Heart left ventricle (tissue), 13 donors: Measurements from ENCODE around the gene SV2B.

Experiments used
- CTCF ChIP-seq, 12 donors: fragments of 200-600 bp; sonication (generic) in 4 of 12; IDR thresholded peaks; one replicate each; pipeline versions ENCODE4 v1.5.0 to v1.8.0; 2018 to 2022; ENCODE audit warnings: antibody characterized with exemption in 12 of 12, mild to moderate bottlenecking in 5 of 12
- POLR2A ChIP-seq, 2 donors: fragments of 450-650 bp; IDR thresholded peaks; one replicate each; pipeline ENCODE4 v1.6.1; 2017; ENCODE audit warnings: antibody characterized with exemption in 2 of 2, mild to moderate bottlenecking in 2 of 2, moderate library complexity in 2 of 2
- donor health status: ischemic (EF 13 %, LVEDD 7.1; RV severe dilation, severe dysfunction).
- donor health status: DM: no; HTN: yes; CAD: no.
- donor health status: DM: no; HTN: no; CAD: no.
- donor health status: ischemic (EF 25% LVEDD 6.9; RV normal size, moderate dysfunction).
- donor health status: ischemic (EF 25% LVEDD 5.7; RV mildly dilated, moderate dysfunction).
- donor health status: ischemic (EF 35%, LVEDD 5.7; RV mildly dilated, moderate dysfunction).
- donor health status: nonischemic (EF 11% LVEDD 7.7; RV severe dilation, severe dysfunction).
- donor health status: DM: yes; HTN: yes; CAD: no.
- donor health status: PGD.
- donor health status: ischemic (EF 29% LVEDD 5.4; RV normal size, mild dysfunction).
- donor health status: nonischemic (EF 23%, LVEDD 6.1; RV moderate dilation, normal function).

- TF ChIP-seq CTCF (IDR thresholded peaks at IDR 0.05) (no peak), POLR2A (IDR thresholded peaks at IDR 0.05) (no peak)
These were observed 4.1 kb downstream of the SV2B start for GRCh38 chr15:91104111-91104510.
